Activated CD8-positive, alpha-beta T cell treated with anti-CD3 and anti-CD28 coated beads for 36 hours (primary cell): ENCODE data around the gene APIP. TPM values are rescaled to one million over a fixed set of nuclear protein-coding genes. Genes with fewer than 3 reads are reported as not detected.

Source experiments
- ATAC-seq: fragments of 200-7000 bp; cut with Tn5 transposase; one replicate; pipeline ENCODE4 v1.10.0; 2021; ENCODE audit warnings: mild to moderate bottlenecking, moderate library complexity
- CTCF ChIA-PET: fragments of 350-600 bp; sonication (Branson Sonifier 250); formaldehyde crosslinking; loops from one replicate; lab custom pipeline; 2021; ENCODE audit warnings: antibody characterized with exemption; lab: Charles Lee
- POLR2A ChIA-PET: fragments of 350-600 bp; sonication (Branson Sonifier 250); formaldehyde crosslinking; loops from one replicate; lab custom pipeline; 2021; ENCODE audit warnings: antibody characterized with exemption; lab: Charles Lee
- DNase-seq: peaks from one replicate; pipeline ENCODE4 v3.0.0-alpha.2; 2020
- H3K27ac Mint-ChIP-seq: one replicate; pipeline ENCODE4 v1.8.0; 2021; ENCODE audit warnings: mild to moderate bottlenecking, mixed read lengths
- H3K27me3 Mint-ChIP-seq: one replicate; pipeline ENCODE4 v1.8.0; 2021; ENCODE audit warnings: mixed read lengths
- H3K36me3 Mint-ChIP-seq: one replicate; pipeline ENCODE4 v1.8.0; 2021; ENCODE audit warnings: low read depth, mixed read lengths
- H3K4me1 Mint-ChIP-seq: one replicate; pipeline ENCODE4 v1.8.0; 2021; ENCODE audit warnings: low read depth, mixed read lengths
- H3K4me3 Mint-ChIP-seq: one replicate; pipeline ENCODE4 v1.8.0; 2021; ENCODE audit warnings: mild to moderate bottlenecking, moderate library complexity, mixed read lengths
- H3K9me3 Mint-ChIP-seq: one replicate; pipeline ENCODE4 v1.8.0; 2021; ENCODE audit warnings: mixed read lengths
- intact Hi-C: fragments of 100-400 bp; cut with micrococcal nuclease; formaldehyde crosslinking; loops from one replicate; pipeline ENCODE4 v1.10.0; 2022
- total RNA-seq, 2 experiments: library from RNA; stranded (reverse); gene quantifications; one replicate each; pipeline ENCODE4 v1.2.3, GENCODE V29; 2021
- TF ChIP-seq, protein P1 (sequence below): fragments of 200-600 bp; IDR thresholded peaks from one replicate; pipeline ENCODE4 v1.8.0; 2022; ENCODE audit warnings: antibody characterized with exemption, mild to moderate bottlenecking

Gene APIP
- 10 to 100 TPM; 34.4 to 39.0 TPM for total RNA-seq

DNA sequence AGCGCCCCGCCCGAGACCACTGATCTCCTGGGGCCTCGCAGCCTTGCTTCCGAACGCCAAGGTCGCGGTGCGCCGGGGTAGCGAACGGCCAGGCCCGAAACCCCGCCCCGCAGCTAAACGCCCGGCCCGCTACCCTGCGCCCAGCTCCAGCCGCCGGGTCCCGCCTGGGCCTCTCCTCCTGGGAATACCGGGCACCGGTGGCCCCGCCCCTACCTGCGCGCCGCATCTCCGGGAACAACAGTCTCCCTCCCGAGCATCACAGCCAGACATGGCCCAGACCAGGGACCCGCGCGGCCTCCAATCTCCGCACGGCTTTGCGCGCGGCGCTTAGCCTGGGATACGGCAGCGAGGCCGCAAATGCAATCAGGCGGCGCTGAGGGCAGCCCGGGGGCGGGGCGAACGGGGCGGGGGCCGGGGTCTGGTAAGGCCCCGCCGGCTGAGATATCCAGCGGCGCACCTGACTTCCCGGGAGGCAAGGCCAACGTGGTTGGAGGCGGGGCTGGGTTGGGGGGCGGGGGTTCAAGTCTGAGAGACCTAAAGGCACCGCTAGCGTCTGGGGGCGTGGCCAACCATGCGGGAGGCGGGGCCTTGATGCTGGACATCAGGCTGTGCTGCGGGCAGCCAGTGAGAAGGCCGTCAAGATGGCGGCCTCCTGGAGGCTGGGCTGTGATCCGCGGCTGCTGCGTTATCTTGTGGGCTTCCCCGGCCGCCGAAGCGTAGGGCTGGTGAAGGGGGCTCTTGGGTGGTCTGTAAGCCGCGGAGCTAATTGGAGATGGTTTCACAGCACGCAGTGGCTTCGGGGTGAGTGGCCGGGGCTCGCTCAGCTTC, at the start of gene APIP, which contains the start of gene PDHX:
Gene APIP (minus strand): TSS at position 365 of the 828 bp plus-strand sequence. CDS start 95 bp downstream, at position 270.
Gene PDHX (plus strand): TSS at position 604 of the 828 bp plus-strand sequence. CDS start 38 bp downstream, at position 642.
- Mint-ChIP-seq H3K27me3 (no peaks in the 10 kb centered on the region), H3K9me3 (no peaks in the 10 kb centered on the region), H3K27ac (peak within 1 kb of the TSS; percentile 89), H3K36me3 (peaks cover 12% of the 10 kb centered on the region), H3K4me1 (peaks cover 37% of the 10 kb centered on the region), H3K4me3 (peak within 1 kb of the TSS; percentile 79)
- TF ChIP-seq, protein P1, sequence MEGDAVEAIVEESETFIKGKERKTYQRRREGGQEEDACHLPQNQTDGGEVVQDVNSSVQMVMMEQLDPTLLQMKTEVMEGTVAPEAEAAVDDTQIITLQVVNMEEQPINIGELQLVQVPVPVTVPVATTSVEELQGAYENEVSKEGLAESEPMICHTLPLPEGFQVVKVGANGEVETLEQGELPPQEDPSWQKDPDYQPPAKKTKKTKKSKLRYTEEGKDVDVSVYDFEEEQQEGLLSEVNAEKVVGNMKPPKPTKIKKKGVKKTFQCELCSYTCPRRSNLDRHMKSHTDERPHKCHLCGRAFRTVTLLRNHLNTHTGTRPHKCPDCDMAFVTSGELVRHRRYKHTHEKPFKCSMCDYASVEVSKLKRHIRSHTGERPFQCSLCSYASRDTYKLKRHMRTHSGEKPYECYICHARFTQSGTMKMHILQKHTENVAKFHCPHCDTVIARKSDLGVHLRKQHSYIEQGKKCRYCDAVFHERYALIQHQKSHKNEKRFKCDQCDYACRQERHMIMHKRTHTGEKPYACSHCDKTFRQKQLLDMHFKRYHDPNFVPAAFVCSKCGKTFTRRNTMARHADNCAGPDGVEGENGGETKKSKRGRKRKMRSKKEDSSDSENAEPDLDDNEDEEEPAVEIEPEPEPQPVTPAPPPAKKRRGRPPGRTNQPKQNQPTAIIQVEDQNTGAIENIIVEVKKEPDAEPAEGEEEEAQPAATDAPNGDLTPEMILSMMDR: no peak
- DNase-seq (peak; percentile 99), ATAC-seq (peak; percentile 96)
- intact Hi-C loops: loop anchor here (5.0 kb wide), 1 partner anchor 251 kb away; no protein-coding TSS in a partner anchor
- POLR2A ChIA-PET: interaction anchor here (0.7 to 1.3 kb wide), 4 partner anchors 9 to 423 kb away, joined by 3 read pairs; no protein-coding TSS in a partner anchor
- CTCF ChIA-PET: interaction anchor here (1.2 to 1.7 kb wide), 4 partner anchors 9 to 330 kb away, joined by 3 to 10 read pairs (median 6); no protein-coding TSS in a partner anchor

GRCh38 chr11:34964610-34965331, 48.6 kb upstream of the APIP start:
- TF ChIP-seq, protein P1: no peak
- Mint-ChIP-seq H3K9me3 (no peaks in the 10 kb centered on the region), H3K36me3 (peaks cover 12% of the 10 kb centered on the region), H3K27ac (no peak overlapping the region), H3K27me3 (no peaks in the 10 kb centered on the region), H3K4me3 (no peak overlapping the region), H3K4me1 (no peaks in the 10 kb centered on the region)
- DNase-seq: no peak
- intact Hi-C loops: no loop called here
- ChIA-PET CTCF (no interaction called here), POLR2A (interaction anchor here (1.4 kb wide), 1 partner anchor 181 kb away, joined by 3 read pairs; no protein-coding TSS in a partner anchor)
- ATAC-seq: no peak

- ATAC-seq (no peak), DNase-seq (no peak)
- Mint-ChIP-seq H3K27me3 (no peaks in the 10 kb centered on the region), H3K4me1 (no peaks in the 10 kb centered on the region), H3K4me3 (no peak overlapping the region), H3K9me3 (no peaks in the 10 kb centered on the region), H3K27ac (no peak overlapping the region), H3K36me3 (peaks cover 11% of the 10 kb centered on the region)
- intact Hi-C loops: no loop called here
- ChIA-PET POLR2A (interaction anchor here (1.4 kb wide), 1 partner anchor 183 kb away, joined by 3 read pairs; no protein-coding TSS in a partner anchor), CTCF (interaction anchor here (0.6 kb wide), 1 partner anchor 33 kb away, joined by 4 read pairs; no protein-coding TSS in a partner anchor)
- TF ChIP-seq, protein P1: no peak
Measured at GRCh38 chr11:34963351-34963750, 47.2 kb upstream of the APIP start.

DNA sequence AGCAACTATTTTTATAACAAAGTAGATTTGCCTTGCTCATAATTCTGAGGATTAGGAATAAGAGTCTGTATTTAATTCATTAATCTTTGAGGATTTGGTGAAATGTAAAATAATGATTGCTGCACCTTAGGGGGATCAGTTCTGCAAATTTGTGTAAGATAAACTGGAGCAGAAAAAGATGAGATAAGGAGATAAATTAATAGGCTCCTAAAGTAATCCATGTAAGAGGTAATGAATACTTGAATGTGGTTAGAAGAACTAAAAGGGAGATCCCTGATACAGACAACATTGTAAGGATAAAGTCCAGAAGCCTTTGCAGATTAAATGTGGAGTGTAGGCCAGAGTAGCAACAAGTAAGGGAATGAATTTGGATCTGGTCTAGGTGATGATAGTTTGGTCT, 45.9 kb upstream of the APIP start:
- H3K9me3 Mint-ChIP-seq: no peaks in the 10 kb centered on the region

More for the DNA sequence above, 45.9 kb upstream of the APIP start:
- ATAC-seq: no peak
- no peak overlapping the region for H3K27ac Mint-ChIP-seq
- intact Hi-C loops: no loop called here
- no peak overlapping the region for H3K4me3 Mint-ChIP-seq
- TF ChIP-seq, protein P1: no peak
- H3K36me3 Mint-ChIP-seq: peaks cover 7% of the 10 kb centered on the region
- H3K27me3 Mint-ChIP-seq: no peaks in the 10 kb centered on the region
- ChIA-PET POLR2A (no interaction called here), CTCF (no interaction called here)
- DNase-seq: no peak
- no peaks in the 10 kb centered on the region for H3K4me1 Mint-ChIP-seq
